Measurements from ENCODE around the gene MEGF9.

Gene MEGF9

DNA sequence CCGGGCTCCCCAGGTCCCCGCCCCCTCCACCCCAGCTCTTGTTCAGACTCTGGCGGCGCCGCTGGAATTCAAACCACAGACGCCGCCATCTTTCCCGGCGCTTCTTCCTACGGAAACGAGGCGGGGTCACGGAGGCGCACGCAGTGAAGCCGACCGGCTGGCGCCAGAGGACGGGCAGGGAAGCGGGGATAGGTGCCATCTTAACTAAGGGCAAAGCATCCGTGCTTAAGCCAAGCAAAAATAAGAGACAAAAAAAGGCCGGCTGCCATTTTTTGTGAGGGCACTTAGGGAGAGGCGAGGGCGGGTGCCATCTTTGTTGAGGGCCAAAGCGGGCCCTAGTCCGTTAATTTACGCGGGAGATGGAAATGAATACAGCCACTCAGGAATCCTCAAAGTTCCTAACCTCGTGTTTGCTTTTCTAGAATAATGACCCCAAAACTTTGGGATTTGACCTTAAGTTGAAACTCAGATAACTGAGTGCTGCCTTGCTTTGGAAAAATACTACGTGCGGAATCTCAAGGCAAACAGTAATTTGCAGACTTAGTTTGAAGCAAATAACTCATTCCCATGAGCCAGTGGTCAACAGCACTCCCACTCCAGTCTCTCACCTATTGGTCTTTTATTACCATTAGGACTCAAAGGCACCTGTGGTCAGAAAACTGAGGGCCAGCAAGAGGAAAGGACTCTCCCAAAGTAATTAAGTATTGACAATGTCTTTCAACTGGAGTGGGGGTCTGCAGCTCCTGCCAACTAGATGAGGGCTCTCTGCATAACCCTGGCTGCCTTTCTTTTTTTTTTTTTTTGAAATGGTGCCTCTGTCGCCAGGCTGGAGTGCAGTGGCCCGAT, 134.0 kb downstream of the MEGF9 start, which contains the start of gene CDK5RAP2:
Gene CDK5RAP2 (minus strand): TSS at position 117 of the 846 bp plus-strand sequence. CDS start 189 bp downstream, outside the sequence.
- in situ Hi-C loops (cut with HindIII; ENCODE audit: low sequenced_read_pairs) = no loop called here
- H3K4me3 ChIP-seq (ENCODE audit: low read depth, low read length) = peak within 1 kb of the TSS; percentile 69
- TF ChIP-seq CTCF (IDR thresholded peaks at IDR 0.05; ENCODE audit: low read depth, low read length, missing control alignments) = no peak
- peak; percentile 96 for DNase-seq (ENCODE audit: low read depth)

GRCh38 chr9:120579139-120580050, 134.9 kb downstream of the MEGF9 start:
- no peak for DNase-seq (ENCODE audit: low read depth)
- TF ChIP-seq CTCF (IDR thresholded peaks at IDR 0.05; ENCODE audit: low read depth, low read length, missing control alignments) = no peak
- in situ Hi-C loops (cut with HindIII; ENCODE audit: low sequenced_read_pairs) = no loop called here
- peak overlapping the region; percentile 69 for H3K4me3 ChIP-seq (ENCODE audit: low read depth, low read length)

DNA sequence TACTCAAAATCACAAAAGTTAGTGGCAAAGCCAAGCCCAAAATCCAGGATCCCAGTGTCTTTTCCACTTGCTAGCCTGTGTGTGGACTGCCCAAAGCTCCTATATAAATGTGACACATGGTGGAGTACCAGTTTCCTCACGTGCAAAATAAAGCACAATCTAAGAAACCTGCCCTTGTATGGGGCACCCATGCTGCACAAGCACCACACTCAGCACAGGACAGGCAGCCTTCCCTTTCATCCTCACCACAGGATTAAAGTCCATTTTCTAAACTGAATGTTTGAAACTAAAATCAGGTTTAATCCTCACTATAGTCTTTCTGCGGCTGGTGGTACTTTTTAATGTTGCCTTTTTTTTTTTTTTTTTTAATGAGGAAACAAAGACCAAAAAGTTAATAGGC, 139.8 kb downstream of the MEGF9 start:
- no peak for TF ChIP-seq CTCF (IDR thresholded peaks at IDR 0.05; ENCODE audit: low read depth, low read length, missing control alignments)
- DNase-seq (ENCODE audit: low read depth) = no peak
- in situ Hi-C loops (cut with HindIII; ENCODE audit: low sequenced_read_pairs) = no loop called here
- no peak overlapping the region for H3K4me3 ChIP-seq (ENCODE audit: low read depth, low read length)

DNA sequence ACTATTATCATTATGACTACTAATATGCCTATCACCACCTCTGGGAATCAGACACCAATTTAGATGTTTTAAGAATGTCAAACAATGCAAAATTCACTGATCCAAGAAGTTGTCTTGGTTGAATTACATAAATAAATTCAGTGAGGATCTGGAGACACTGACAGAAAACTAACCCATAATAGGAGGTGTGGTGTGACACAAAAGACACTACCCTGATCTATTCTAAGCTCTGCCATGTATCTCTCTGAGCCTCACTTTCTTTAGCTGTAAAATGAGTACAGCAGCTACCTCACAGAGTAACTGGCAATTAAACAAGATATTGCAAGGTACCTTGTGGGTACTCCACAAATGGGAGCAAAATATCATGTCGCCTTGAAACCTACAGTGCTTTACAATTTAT, 141.8 kb downstream of the MEGF9 start:
- in situ Hi-C loops (cut with HindIII; ENCODE audit: low sequenced_read_pairs) = no loop called here
- DNase-seq (ENCODE audit: low read depth) = no peak
- no peak for TF ChIP-seq CTCF (IDR thresholded peaks at IDR 0.05; ENCODE audit: low read depth, low read length, missing control alignments)
- H3K4me3 ChIP-seq (ENCODE audit: low read depth, low read length) = no peak overlapping the region

- no peak overlapping the region for H3K4me3 ChIP-seq (ENCODE audit: low read depth, low read length)
- in situ Hi-C loops (cut with HindIII; ENCODE audit: low sequenced_read_pairs) = no loop called here
- peak; percentile 92 for DNase-seq (ENCODE audit: low read depth)
- no peak for TF ChIP-seq CTCF (IDR thresholded peaks at IDR 0.05; ENCODE audit: low read depth, low read length, missing control alignments)
Observed at GRCh38 chr9:120571443-120572257, 142.6 kb downstream of the MEGF9 start.

- in situ Hi-C loops (cut with HindIII; ENCODE audit: low sequenced_read_pairs) = no loop called here
- TF ChIP-seq CTCF (IDR thresholded peaks at IDR 0.05; ENCODE audit: low read depth, low read length, missing control alignments) = no peak
- no peak for DNase-seq (ENCODE audit: low read depth)
- H3K4me3 ChIP-seq (ENCODE audit: low read depth, low read length) = no peak overlapping the region
Observed at GRCh38 chr9:120570296-120570695, 144.0 kb downstream of the MEGF9 start.

Measured in astrocyte of the cerebellum (primary cell).